ENCODE results near the gene TRPM2.

The TRPM2 gene

DNA sequence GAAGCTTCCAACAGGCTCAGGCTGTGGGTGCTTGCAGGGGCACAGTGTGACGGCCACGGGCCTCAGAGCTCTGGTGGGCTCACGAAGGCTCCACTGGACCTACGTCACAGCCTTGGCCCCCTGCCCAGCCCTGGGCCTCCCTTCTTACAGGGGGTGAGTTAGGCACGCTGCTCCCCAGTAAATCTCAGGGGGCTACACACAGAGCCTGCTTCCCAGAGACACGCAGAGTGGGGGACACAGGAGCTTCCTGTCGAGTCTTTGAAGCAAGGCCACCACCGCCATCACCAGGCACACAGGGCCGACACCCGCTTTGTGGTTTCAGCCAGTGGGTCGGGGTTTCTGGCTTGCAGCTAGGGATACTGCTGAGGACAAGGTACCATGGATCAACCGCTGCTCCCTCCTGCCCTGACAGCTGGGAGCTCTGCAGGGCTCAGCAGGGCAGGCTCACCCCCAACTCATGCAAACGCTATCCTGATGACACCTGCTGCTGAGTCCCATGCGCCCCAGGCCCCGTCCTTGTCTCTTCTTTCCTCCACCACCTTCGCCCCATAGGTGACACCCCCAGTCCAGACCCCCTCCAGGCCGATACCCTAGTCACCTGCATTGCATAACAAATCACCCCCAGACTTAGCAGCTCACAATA lies 8.8 kb upstream of the TRPM2 start:
- no peak for TF ChIP-seq CTCF (IDR thresholded peaks at IDR 0.05; ENCODE audit: control insufficient read depth, insufficient read depth, low read depth, low read length, missing control alignments)
- H3K4me3 ChIP-seq (ENCODE audit: control insufficient read depth, low read depth, low read length): no peak overlapping the region
- DNase-seq (ENCODE audit: low read depth): no peak

- no peak for TF ChIP-seq CTCF (IDR thresholded peaks at IDR 0.05; ENCODE audit: control insufficient read depth, insufficient read depth, low read depth, low read length, missing control alignments)
- H3K4me3 ChIP-seq (ENCODE audit: control insufficient read depth, low read depth, low read length): no peak overlapping the region
- no peak for DNase-seq (ENCODE audit: low read depth)
These were observed 7.9 kb upstream of the TRPM2 start for GRCh38 chr21:44345495-44345894.

DNA sequence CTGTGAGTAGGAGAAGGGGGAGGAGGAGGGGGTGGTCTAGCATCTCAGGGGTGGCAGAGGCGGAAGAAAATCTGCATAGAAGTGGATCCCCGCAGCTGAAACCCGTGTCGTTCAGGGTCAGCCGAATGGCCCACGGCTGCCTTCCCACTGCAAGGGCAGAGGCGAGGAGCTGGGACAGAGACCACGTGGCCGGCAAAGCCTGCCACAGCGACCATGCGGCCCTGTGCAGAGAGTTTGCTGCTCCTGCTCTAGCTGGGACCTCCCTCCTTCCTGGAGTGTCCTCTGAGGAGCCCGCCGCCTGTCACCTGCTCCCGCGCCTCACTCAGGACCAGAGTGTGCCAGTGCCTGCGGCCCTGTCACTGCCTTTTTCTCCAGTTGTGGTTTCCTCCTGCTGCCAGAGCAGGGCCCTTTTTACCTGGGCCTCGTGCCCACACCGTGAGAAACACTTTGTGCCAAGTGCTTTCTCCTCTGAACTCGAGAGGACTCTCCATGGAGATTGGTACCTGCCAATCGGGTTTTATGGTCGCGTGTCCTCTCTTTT lies 5.4 kb upstream of the TRPM2 start:
- H3K4me3 ChIP-seq (ENCODE audit: control insufficient read depth, low read depth, low read length): no peak overlapping the region
- no peak for TF ChIP-seq CTCF (IDR thresholded peaks at IDR 0.05; ENCODE audit: control insufficient read depth, insufficient read depth, low read depth, low read length, missing control alignments)
- no peak for DNase-seq (ENCODE audit: low read depth)

DNA sequence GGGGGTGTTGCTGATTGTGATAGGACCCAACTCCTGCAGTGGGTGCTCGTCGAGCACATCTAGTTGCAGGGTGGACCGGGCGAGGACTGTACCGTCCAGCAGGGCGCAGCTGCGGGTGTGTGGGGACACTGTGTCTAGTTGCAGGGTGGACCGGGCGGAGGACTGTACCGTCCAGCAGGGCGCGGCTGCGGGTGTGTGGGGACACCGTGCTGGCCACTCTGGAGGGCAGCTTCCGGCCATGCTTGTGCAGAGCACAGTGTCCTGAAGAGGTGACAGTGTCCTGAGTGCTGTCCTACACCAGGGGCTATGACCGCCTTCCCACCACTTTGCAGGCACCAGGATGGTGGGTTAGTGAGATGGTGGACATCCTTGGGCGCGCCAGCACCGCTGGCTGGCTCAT lies 4.6 kb upstream of the TRPM2 start:
- H3K4me3 ChIP-seq (ENCODE audit: control insufficient read depth, low read depth, low read length): no peak overlapping the region
- DNase-seq (ENCODE audit: low read depth): no peak
- no peak for TF ChIP-seq CTCF (IDR thresholded peaks at IDR 0.05; ENCODE audit: control insufficient read depth, insufficient read depth, low read depth, low read length, missing control alignments)

DNA sequence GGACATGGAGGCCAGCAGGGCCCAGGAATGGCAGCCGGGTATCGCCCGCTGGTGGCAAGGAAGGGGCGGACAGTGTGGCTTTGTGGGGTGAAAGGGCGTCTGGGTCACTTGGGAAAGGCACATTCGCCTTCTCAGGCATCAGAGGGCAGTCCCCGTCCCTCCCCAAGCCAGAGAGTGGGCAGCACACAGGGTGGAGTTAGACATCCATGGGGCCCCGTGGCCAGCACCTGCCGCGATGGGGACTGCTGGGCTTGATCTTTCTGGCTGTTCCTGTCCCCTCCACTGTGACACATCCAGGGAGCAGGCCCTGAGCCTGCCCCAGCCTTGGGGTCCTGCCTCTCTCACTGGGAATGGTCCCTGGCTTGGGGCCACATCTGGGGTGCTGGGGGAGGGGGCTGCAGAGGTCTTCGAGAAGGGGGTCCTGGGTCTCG lies 4.0 kb upstream of the TRPM2 start:
- H3K4me3 ChIP-seq (ENCODE audit: control insufficient read depth, low read depth, low read length): no peak overlapping the region
- TF ChIP-seq CTCF (IDR thresholded peaks at IDR 0.05; ENCODE audit: control insufficient read depth, insufficient read depth, low read depth, low read length, missing control alignments): no peak
- DNase-seq (ENCODE audit: low read depth): no peak

DNA sequence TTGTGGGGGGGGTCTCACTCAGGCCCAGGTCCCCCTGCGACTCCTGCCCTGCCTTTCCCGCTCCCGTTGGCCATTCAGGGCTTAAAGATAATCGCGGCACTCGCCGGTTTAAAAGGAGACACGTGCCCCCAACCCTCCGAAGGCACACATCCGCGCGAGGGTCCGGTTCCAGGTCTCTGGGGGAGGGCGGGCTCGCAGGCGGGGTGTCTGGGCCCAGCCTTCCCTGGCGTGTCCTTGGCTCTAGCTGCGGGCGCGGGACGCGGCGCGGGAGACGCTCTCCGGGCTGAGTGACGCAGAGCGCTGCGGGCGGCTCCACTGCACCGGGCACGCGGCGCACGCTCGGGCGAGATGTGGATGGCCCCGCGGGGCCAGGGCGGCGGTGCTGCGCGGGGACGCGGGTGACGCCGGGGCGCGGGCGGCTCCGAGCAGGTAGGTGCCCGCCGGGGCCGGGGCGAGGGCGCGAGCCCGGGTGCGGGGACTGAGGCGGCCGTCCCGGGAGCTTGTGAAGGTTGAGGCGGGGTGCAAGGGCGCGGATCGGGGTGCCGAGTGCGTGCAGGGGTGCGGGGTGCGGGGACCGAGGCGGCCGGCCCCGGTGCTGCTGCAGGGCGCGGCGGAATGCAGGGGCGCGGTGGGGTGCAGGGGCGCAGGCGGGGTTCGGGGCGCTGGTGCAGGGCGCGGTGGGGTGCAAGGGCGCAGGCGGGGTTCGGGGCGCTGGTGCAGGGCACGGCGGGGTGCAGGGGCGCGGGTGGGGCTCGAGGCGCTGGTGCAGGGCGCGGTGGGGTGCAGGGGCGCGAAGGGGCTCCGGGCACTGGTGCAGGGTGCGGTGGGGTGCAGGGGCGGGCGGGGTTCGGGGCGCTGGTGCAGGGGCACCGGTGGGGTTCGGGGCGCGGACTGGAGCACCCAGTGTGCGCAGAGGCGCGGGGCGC lies 3.3 kb upstream of the TRPM2 start:
- no peak for TF ChIP-seq CTCF (IDR thresholded peaks at IDR 0.05; ENCODE audit: control insufficient read depth, insufficient read depth, low read depth, low read length, missing control alignments)
- DNase-seq (ENCODE audit: low read depth): no peak
- no peak overlapping the region for H3K4me3 ChIP-seq (ENCODE audit: control insufficient read depth, low read depth, low read length)
